ENCODE results near the gene FAM200A. TPM values are rescaled to one million over a fixed set of nuclear protein-coding genes. Genes with fewer than 3 reads are reported as not detected.
"Not testable (repeated sequence)": the region's sequence is repeated elsewhere in the genome, so short reads cannot be mapped to it uniquely, and the experiment has no call there.

Gene FAM200A
- 4.7 and 5.8 TPM in 2 replicates for total RNA-seq

DNA sequence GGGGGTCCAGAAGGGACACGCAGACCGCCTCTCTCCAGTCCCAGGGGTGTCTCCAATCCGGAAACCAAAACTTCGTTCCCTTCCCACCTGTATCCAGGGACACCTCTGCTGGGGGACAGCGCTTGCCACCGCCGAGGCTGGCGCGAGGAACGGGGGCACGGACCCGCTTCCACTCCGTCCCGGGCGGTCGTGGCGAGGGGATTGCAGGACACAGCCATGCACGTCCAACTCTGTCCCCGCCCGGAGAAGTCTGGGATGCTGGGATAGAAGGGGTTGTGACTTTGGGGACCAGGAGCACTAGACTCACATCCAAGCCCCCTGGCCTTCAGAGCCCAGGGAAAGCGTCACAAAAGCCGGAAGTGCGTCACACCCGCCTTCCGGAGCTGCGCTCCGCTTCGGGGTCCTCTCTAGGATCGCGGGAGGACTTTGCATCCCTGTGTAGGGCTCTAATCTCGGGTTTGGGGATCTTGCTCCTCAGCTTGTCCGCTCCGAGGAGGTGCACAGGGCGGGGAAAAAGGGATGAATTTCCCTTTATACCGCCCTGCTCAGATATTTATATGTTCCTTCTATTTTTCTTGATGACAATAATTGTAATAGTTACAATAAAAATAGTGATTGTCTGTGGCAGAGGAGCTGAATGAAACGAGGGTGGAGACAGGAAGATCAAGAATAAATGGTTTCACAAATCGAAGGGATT is at the start of gene FAM200A:
FAM200A (minus strand) TSS at position 348 of the 697 bp plus-strand sequence. CDS start 3,707 bp downstream, outside the sequence.
- Mint-ChIP-seq H3K27me3 (no peaks in the 10 kb centered on the region), H3K4me1 (peaks cover 21% of the 10 kb centered on the region), H3K36me3 (ENCODE audit: low read depth) (peaks cover 61% of the 10 kb centered on the region), H3K27ac (peak within 1 kb of the TSS; percentile 91), H3K4me3 (peak within 1 kb of the TSS; percentile 94), H3K9me3 (peaks cover 4% of the 10 kb centered on the region)
- DNase-seq: peak; percentile 95
- intact Hi-C loops (cut with micrococcal nuclease): loop anchor here (1.0 to 10.0 kb wide), 6 partner anchors 48 to 533 kb away; partner anchors contain the start of genes COPS6, ZKSCAN1, ZKSCAN5 and ZNF3

DNA sequence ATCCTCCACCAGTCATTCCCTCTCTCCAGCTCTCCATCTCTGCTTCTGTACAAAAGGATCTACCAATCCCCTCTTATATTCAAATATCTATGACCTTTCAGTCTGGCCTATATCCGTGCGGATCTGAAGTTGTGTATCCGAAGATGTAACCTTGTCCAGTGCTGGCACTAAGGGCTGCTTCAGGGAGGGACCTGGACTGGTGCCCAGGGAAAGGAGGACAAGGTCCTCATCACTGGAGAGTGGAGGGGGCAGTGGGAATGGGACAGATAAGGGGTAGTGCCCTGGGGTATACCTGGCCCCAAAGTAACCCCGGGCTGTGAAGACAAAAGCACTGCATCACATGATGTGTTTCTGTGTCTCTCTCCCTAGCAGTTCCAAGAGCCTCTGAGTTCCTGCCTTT is 47.9 kb upstream of the FAM200A start:
- intact Hi-C loops (cut with micrococcal nuclease): no loop called here
- Mint-ChIP-seq H3K9me3 (no peaks in the 10 kb centered on the region), H3K27ac (no peak overlapping the region), H3K4me1 (peaks cover 4% of the 10 kb centered on the region), H3K4me3 (no peak overlapping the region), H3K27me3 (no peaks in the 10 kb centered on the region), H3K36me3 (ENCODE audit: low read depth) (no peaks in the 10 kb centered on the region)
- no peak for DNase-seq

DNA sequence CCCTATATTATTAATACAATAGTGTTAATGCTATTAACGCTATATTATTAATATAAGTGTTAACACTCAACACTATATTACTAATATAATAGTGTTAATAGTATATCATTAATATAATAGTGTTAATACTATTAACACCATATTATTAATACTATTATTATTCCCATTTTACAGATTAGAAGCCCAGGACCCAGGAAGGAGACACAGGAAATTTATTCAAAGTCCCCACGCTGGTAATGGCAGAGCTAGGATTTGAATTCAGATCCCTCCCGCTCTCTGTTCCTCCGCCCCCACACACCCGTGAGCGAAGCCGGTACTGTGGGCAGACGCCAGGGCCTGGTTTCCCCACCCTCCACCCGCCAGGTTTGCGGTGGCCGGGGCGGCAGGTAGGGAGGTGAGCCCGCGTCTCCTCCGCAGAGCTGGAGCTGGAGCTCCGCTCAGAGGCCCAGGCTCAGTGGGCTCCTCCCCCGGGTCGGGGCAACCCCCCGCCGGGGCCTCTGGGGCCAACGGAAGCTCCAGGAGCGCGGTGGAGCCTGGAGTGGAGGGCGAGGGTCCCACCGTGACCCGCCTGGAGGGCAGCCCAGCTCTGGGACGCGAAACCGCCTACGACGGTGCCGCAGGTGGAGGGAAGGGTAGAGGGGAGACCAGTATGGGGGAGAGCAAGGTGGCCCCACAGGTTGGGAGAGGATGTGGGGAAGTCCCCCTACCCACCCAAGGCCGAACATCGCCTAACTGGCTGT is 46.0 kb upstream of the FAM200A start, which contains the start of gene TMEM225B:
TMEM225B (plus strand) TSS at position 506 of the 740 bp plus-strand sequence. CDS start 6,122 bp downstream, outside the sequence.
- H3K36me3 Mint-ChIP-seq (ENCODE audit: low read depth): no peaks in the 10 kb centered on the region
- H3K27me3 Mint-ChIP-seq: no peaks in the 10 kb centered on the region
- peak; percentile 88 for DNase-seq
- H3K9me3 Mint-ChIP-seq: no peaks in the 10 kb centered on the region
- peaks cover 2% of the 10 kb centered on the region for H3K4me1 Mint-ChIP-seq
- intact Hi-C loops (cut with micrococcal nuclease): no loop called here
- no peak within 1 kb of the TSS for H3K27ac Mint-ChIP-seq
- H3K4me3 Mint-ChIP-seq: no peak within 1 kb of the TSS

DNA sequence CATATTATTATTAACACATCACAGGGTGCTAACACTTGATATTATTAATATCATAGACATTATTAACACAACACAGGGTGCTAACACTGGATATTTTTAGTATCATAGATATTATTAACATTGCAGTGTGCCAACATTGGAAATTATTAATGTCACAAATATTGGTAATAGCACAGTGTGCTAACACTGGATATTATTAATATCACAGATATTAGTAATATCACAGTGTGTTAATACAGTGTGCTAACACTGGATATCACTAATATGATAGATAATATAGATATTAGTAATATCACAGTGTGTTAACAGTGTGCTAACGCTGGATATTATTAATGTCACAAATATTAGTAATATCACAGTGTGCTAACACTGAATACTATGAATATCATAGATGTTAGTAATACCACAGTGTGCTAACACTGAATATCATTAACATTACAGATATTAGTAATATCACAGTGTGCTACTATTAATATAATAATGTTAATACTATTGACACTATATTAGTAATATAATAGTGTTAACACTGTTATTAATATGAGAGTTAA is 44.6 kb upstream of the FAM200A start:
- H3K27ac Mint-ChIP-seq: no peak overlapping the region
- H3K36me3 Mint-ChIP-seq (ENCODE audit: low read depth): no peaks in the 10 kb centered on the region
- H3K9me3 Mint-ChIP-seq: no peaks in the 10 kb centered on the region
- no peak for DNase-seq
- H3K27me3 Mint-ChIP-seq: no peaks in the 10 kb centered on the region
- H3K4me1 Mint-ChIP-seq: no peaks in the 10 kb centered on the region
- intact Hi-C loops (cut with micrococcal nuclease): no loop called here
- H3K4me3 Mint-ChIP-seq: no peak overlapping the region

DNA sequence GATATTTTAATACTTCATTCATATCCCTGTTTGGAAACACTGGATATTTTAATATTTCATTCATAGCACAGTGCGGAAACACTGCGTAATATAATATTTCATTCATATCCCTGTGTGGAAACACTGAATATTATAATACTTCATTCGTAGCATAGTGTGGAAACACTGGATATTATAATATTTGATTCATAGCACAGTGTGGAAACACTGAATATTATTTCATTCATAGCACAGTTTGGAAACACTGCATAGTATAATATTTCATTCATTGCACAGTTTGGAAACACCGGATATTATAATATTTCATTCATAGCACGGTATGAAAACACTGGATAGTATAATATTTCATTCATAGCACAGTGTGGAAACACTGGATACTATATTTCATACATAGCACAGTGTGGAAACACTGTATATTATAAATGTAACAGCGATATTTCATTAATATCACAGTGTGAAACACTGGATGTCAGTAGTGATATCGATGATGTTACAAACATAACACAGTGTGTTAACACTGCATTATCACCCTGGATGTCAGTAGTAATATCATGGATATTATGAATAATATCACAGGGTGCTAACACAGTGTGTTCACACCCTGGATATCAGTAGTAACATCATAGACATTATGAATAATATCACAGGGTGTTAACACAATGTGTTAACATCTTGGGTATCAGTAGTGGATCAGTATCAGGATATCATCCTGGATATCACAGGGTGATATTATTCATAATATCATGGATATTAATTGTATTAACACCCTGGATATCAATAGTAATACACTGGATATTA is 43.2 kb upstream of the FAM200A start:
- intact Hi-C loops (cut with micrococcal nuclease): no loop called here
- Mint-ChIP-seq H3K9me3 (no peaks in the 10 kb centered on the region), H3K36me3 (ENCODE audit: low read depth) (no peaks in the 10 kb centered on the region), H3K4me1 (no peaks in the 10 kb centered on the region), H3K4me3 (no peak overlapping the region), H3K27me3 (no peaks in the 10 kb centered on the region), H3K27ac (no peak overlapping the region)
- DNase-seq: no peak

DNA sequence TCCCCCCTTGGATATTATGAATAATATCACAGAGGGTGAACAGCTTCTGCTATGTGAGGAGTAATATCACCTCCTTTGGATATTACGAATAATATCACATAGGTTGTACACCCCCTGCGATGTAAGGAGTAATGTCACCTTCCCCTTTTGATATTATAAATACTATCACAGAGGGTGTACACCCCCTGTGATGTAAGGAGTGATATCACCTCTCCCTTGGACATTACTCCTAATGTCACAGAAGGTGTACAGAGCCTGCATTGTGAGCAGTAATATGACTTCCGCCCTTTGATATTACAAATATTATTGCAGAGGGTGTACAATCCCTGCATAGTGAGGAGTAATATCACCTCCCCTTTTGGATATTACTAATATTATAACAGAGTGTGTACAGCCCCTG is 37.0 kb upstream of the FAM200A start:
- no peaks in the 10 kb centered on the region for H3K4me1 Mint-ChIP-seq
- no peaks in the 10 kb centered on the region for H3K36me3 Mint-ChIP-seq (ENCODE audit: low read depth)
- intact Hi-C loops (cut with micrococcal nuclease): no loop called here
- H3K27me3 Mint-ChIP-seq: no peaks in the 10 kb centered on the region
- no peak overlapping the region for H3K27ac Mint-ChIP-seq
- DNase-seq: no peak
- no peaks in the 10 kb centered on the region for H3K9me3 Mint-ChIP-seq
- H3K4me3 Mint-ChIP-seq: no peak overlapping the region

DNA sequence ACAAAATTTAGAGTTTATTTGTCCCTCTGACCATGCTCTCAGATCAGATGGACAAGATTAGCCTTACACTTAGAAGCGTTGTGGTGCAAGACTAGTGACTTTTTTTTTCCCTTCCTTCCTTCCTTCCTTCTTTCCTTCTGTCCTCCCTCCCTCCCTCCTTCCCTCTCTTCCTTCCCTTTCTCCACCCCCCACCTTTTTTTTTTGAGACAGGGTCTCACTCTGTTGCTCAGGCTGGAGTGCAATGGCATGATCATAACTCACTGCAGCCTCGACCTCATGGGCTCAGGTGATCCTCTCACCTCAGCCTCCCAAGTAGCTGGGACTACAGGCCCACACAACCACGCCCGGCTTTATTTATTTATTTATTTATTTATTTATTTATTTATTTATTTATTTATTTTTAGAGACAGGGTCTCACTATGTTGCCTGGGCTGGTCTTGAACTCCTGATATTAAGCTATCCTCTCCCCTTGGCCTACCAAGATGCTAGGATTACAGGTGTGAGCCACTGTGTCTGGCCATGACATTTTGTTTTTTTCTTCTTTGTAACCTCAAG is 28.9 kb upstream of the FAM200A start:
- Mint-ChIP-seq H3K4me1 (peaks cover 18% of the 10 kb centered on the region), H3K4me3 (peak overlapping the region; percentile 89)
- DNase-seq; H3K27ac Mint-ChIP-seq; H3K27me3 Mint-ChIP-seq; H3K9me3 Mint-ChIP-seq; H3K36me3 Mint-ChIP-seq (ENCODE audit: low read depth): not testable (repeated sequence)
- intact Hi-C loops (cut with micrococcal nuclease): loop anchor here (2.0 kb wide), 1 partner anchor 22 kb away; the partner anchor contains the start of gene ZNF655

DNA sequence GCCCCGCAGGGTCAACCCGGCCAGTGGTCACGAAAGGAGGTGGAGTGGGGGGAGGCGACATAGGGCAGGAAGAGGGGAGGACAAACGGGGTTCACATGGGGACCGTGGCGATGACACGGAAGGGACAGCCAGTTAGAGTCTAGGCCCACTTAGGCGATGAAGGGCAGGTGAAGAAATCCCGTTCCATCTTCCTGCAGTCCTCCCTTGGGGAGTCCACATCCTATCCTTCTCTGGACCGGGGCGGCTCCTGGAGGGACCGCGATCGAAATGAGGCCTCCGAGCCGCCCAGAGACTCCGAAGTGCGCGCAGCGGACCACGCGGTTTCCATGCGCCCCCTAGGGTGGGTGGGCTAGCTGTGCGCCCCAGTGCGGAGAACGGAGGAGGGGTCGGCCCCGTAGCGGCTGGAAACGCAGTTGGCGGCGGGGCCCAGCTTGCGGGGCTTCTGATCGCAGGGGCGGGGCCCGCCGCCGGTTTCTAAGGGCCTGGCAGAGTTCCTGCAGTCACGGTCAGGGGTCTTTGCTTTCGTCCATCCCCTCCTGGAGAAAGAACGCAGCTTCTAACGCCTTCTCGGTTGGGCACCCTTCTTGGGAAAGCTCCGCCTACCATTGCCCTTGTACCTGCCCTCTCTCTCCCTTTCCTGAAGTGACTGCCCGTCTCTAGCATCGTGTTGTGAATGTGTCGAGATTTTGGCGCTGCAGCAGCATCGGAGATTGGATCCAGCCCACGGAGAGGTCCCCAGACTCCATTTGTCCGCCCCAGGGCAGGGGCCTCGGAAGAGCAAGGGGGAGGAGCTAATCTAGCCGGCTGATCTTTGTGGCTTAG is 28.3 kb upstream of the FAM200A start:
- peaks cover 18% of the 10 kb centered on the region for H3K4me1 Mint-ChIP-seq
- H3K27ac Mint-ChIP-seq: peak overlapping the region; percentile 49
- H3K9me3 Mint-ChIP-seq: no peaks in the 10 kb centered on the region
- H3K27me3 Mint-ChIP-seq: peaks cover 3% of the 10 kb centered on the region
- no peaks in the 10 kb centered on the region for H3K36me3 Mint-ChIP-seq (ENCODE audit: low read depth)
- intact Hi-C loops (cut with micrococcal nuclease): loop anchor here (2.0 kb wide), 1 partner anchor 21 kb away; the partner anchor contains the start of gene ZNF655
- peak overlapping the region; percentile 89 for H3K4me3 Mint-ChIP-seq
- peak; percentile 78 for DNase-seq

DNA sequence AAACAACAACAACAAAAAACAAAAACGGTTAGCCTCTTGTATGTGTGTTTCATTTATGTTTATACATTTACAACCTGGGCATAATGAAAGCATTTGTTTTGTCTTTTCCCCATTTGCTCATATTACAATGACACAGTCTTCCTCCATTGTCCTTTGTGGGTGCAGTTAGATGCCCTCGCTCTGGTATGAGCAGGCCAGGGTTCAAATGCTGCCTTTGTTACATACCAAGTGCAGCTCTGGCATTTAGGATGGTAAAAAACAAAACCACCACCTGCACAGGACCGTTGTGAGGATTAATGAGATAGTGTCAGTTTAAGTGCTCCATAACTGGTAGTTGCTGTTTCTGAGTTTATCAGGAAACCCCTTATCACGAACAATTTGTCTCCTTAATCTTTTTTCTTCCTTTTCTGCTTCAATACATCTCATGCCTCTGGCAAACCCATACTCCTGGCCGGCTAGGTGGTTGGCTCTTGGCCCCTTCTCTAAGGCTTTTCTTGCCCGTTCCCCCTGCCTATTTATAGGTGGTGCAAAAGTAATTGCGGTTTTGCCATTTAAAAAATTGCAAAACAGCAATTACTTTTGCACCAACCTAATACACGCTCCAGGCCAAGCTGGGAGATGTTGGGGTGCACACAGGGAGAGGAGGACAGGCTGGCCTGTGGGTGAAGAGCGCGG is 27.5 kb upstream of the FAM200A start:
- H3K27ac Mint-ChIP-seq: no peak overlapping the region
- peak overlapping the region; percentile 89 for H3K4me3 Mint-ChIP-seq
- intact Hi-C loops (cut with micrococcal nuclease): no loop called here
- H3K36me3 Mint-ChIP-seq (ENCODE audit: low read depth): no peaks in the 10 kb centered on the region
- DNase-seq: peak; percentile 43
- H3K27me3 Mint-ChIP-seq: peaks cover 3% of the 10 kb centered on the region
- H3K9me3 Mint-ChIP-seq: no peaks in the 10 kb centered on the region
- H3K4me1 Mint-ChIP-seq: peaks cover 18% of the 10 kb centered on the region

DNA sequence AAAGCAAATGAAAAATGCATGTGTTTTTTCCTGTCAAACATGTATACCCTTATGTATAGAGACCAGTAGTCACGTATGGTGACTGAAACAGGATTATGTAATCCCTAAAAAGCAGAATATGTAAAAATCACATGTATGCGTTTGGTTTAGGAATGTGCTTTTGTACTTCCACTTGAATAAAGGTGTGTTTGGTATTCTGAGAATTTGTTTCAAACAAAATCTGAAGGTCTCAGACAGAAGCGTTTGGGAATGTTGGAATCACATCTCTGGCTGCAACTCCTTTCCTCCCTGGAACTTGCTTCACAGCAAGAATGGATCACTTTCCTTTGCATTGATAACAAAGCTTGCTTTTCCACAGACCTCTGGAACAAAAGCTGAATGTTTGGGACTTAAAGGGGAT is 24.3 kb upstream of the FAM200A start:
- peaks cover 22% of the 10 kb centered on the region for H3K4me1 Mint-ChIP-seq
- no peak overlapping the region for H3K27ac Mint-ChIP-seq
- H3K36me3 Mint-ChIP-seq (ENCODE audit: low read depth): peaks cover 28% of the 10 kb centered on the region
- DNase-seq: no peak
- intact Hi-C loops (cut with micrococcal nuclease): no loop called here
- H3K4me3 Mint-ChIP-seq: no peak overlapping the region
- H3K27me3 Mint-ChIP-seq: peaks cover 2% of the 10 kb centered on the region
- no peaks in the 10 kb centered on the region for H3K9me3 Mint-ChIP-seq

DNA sequence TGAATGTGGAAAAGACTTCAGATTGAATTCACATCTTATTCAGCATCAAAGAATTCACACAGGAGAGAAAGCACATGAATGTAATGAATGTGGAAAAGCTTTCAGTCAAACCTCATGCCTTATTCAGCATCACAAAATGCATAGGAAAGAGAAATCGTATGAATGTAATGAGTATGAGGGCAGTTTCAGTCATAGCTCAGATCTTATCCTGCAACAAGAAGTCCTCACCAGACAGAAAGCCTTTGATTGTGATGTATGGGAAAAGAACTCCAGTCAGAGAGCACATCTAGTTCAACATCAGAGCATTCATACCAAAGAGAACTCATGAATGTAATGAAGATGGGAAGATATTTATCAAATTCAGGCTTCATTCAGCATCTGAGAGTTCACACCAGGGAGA is 21.3 kb upstream of the FAM200A start:
- DNase-seq: no peak
- Mint-ChIP-seq H3K27ac (no peak overlapping the region), H3K4me3 (no peak overlapping the region), H3K27me3 (no peaks in the 10 kb centered on the region), H3K4me1 (peaks cover 7% of the 10 kb centered on the region), H3K9me3 (no peaks in the 10 kb centered on the region), H3K36me3 (ENCODE audit: low read depth) (peaks cover 48% of the 10 kb centered on the region)
- intact Hi-C loops (cut with micrococcal nuclease): no loop called here

DNA sequence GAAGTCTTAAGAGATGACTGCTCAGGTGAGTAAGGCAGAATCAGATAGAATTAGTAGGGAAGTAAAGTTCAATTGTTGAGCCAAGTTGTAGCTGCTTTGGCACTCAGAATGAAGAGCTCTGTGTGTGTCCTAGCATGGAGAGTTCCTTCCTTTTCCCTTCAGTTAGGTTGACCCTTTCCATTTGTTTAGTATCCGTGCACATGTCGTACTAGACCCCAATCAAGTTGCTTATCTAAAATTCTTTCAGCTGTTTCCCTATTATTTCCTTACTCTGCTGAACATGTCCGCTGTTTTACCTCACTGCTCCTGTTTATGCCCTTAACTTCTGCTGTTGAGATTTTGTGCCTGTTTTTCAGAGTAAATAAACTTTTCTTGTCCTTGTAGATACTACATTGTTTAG is 19.9 kb upstream of the FAM200A start:
- no peaks in the 10 kb centered on the region for H3K27me3 Mint-ChIP-seq
- no peak overlapping the region for H3K4me3 Mint-ChIP-seq
- H3K36me3 Mint-ChIP-seq (ENCODE audit: low read depth): peaks cover 50% of the 10 kb centered on the region
- peaks cover 5% of the 10 kb centered on the region for H3K4me1 Mint-ChIP-seq
- H3K27ac Mint-ChIP-seq: no peak overlapping the region
- intact Hi-C loops (cut with micrococcal nuclease): no loop called here
- no peaks in the 10 kb centered on the region for H3K9me3 Mint-ChIP-seq
- DNase-seq: no peak
